Mammary epithelial cell (primary cell): Measurements from ENCODE around the gene ZNF521.

ENCODE experiments used
- CTCF ChIP-seq, 2 donors: IDR thresholded peaks in 1 of 2; conservative IDR thresholded peaks in 1 of 2; 2 replicates each; pipeline ENCODE4 v1.5.1; 2011 to 2012; ENCODE audit warnings: inconsistent platforms in 2 of 2, low read length in 2 of 2, mild to moderate bottlenecking in 2 of 2, control low read depth in 1 of 2, low read depth in 1 of 2; ENCODE audit not compliant: insufficient read depth in 1 of 2; ENCODE audit errors: extremely low read depth in 1 of 2
- EZH2 ChIP-seq: IDR thresholded peaks from 2 replicates; pipeline ENCODE4 v1.6.1; 2012; ENCODE audit warnings: low read length, inconsistent platforms, borderline replicate concordance

GRCh38 chr18:25171334-25171733, 180.6 kb downstream of the ZNF521 start:
- TF ChIP-seq CTCF (conservative IDR thresholded peaks at IDR 0.05 in 1 of 2, IDR thresholded peaks at IDR 0.05 in 1 of 2; ENCODE audit: extremely low read depth in 1 of 2, insufficient read depth in 1 of 2, low read depth in 1 of 2, low read length in 2 of 2): no peak
- no peak for TF ChIP-seq EZH2
